Kidney tubule cell (primary cell): Measurements from ENCODE around the gene EFCAB14.
"Not testable (repeated sequence)": the region's sequence is repeated elsewhere in the genome, so short reads cannot be mapped to it uniquely, and the experiment has no call there.

Experiments
- DNase-seq: peaks from one replicate; pipeline ENCODE4 v3.0.0-alpha.2; 2018; ENCODE audit warnings: low spot score

Gene EFCAB14

DNA sequence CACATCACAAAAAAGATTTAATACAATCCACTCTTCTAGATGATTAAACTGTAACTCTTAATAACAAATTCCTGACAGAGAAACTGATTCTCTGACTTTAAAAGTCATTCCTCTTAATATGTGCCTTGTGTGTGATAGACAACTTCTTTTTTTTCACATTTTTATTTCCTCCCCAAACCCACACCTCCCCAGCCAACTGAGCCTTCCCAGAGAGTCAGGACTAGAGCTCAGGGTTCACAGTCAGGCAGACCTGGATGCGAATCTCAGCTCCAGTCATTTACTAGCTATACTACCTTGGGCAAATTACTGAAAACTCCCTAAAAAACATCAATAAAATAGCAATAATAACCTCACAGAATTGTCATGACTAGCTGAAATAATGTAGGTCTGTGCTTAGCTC is 64.9 kb downstream of the EFCAB14 start:
- no peak for DNase-seq

DNA sequence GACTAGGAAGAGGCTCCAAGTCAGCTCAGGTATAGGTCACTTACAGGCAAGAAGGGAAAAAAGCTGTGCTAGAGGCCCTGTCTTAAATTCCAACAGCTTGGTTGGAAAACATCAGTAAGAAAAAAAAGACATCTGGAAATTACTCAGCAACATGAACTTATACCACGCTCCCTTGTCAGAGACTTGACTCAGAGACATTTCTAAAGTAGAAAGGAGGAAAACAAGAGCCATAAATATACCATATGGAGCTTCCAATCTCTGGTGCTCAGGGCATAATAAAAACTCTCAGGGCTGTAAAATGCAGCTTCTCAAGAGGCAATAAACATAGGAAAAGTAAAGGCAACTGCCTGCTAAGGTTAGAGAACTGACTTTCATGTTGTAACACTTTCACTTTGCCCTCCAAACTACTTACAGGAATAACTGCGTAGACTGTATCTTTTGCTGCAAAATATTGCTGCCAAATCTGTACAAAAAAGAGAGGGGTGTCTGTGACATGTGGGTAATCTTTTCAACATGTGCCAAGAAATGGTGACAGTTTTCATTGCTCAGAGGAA is 65.4 kb downstream of the EFCAB14 start:
- DNase-seq = no peak

GRCh38 chr1:46652321-46653100 is 66.4 kb downstream of the EFCAB14 start:
- DNase-seq = no peak

DNA sequence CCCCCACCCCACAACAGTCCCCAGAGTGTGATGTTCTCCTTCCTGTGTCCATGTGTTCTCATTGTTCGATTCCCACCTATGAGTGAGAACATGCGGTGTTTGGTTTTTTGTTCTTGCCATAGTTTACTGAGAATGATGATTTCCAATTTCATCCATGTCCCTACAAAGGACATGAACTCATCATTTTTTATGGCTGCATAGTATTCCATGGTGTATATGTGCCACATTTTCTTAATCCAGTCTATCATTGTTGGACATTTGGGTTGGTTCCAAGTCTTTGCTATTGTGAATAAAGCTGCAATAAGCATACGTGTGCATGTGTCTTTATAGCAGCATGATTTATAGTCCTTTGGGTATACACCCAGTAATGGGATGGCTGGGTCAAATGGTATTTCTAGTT is 67.8 kb downstream of the EFCAB14 start:
- DNase-seq = not testable (repeated sequence)

DNA sequence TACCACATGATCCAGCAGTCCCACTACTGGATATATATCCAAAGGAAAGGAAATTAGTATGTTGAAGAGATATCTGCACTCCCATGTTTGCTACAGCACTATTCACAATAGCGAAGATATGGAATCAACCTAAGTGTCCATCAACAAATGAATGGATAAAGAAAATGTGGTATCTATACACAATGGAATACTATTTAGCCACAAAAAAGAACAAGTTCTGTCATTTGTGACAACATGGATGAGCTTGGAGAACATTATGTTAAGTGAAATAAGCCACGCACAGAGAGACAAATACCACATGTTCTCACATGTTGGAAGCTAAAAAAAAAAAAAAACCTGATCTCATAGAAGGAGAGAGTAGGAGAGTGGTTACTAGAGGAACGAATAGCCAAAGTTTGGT is 68.4 kb downstream of the EFCAB14 start:
- DNase-seq = no peak

DNA sequence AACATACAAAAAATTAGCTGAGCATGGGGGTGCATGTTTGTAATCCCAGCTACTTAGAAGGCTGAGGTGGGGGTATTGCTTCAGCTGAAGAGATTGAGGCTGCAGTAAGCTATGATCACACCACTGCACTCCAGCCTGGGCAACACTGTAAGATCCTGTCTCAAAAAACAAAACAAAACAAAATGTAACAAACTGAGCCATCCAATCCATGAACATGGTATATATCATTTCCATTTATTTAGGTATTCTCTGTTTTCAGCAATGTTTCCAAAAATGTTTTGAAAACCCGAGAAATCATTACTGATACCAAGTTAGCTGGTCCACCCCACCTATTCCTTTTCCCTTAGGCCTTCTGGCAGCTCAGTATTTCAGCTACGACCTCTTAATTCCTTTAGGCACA is 69.2 kb downstream of the EFCAB14 start:
- DNase-seq = no peak

GRCh38 chr1:46647611-46648010 is 71.3 kb downstream of the EFCAB14 start:
- no peak for DNase-seq

DNA sequence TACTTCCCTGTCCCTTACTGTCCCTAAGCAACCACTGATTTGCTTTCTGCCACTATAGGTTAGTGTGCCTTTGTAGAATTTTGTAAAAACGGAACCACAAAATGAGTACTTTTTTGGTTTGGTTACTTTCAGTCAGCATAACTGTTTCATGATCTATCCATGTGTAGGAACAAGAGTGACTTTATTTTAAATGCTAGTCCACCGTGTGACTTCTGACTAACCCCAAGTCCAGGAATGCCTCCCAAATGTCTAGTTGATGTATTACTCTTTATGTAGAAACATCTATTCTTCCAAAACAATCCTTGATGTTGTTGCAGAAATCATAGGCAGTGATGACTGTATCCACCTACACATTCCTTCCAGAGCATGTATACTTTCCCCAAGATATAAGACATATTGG is 72.1 kb downstream of the EFCAB14 start:
- no peak for DNase-seq

GRCh38 chr1:46646331-46646730 is 72.6 kb downstream of the EFCAB14 start:
- no peak for DNase-seq

DNA sequence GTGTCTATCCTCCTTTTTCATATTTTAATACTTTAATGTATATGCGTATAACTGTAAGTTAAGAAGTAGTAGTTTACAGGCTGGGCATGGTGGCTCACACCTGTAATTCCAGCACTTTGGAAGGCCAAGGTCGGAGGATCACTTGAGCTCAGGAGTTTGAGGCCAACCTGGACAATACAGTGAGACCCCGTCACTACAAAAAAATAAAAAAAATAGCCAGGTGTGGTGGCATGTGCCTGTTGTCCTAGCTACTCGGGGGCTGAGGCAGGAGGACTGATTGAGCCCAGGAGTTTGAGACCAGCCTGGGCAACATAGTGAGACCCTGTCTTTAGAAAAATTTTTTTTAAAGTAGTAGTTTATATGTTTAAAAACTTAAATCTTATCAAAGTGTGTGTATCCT is 73.1 kb downstream of the EFCAB14 start:
- DNase-seq = no peak

DNA sequence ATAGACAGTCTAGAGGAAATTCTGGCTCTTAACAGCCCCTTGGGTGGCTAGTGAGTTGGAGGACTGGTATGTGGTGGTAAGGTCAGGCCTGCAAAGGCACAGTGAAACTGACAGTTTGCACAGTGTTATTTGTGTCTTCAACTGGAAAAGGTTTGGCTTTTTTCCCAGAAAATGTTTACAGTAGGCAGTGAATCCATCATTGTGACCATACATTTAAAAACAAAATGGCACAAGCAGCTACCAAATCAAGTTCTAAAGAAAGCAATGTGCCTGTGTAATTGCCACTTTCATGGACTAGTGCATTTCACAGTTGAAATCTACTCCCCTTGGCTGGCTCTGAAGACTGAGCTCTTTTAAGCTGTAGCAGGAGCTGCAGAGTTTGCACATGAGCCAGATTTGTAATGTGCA is 75.5 kb downstream of the EFCAB14 start:
- peak; percentile 85 for DNase-seq

- no peak for DNase-seq
These were observed 76.7 kb downstream of the EFCAB14 start for GRCh38 chr1:46642115-46642680.

DNA sequence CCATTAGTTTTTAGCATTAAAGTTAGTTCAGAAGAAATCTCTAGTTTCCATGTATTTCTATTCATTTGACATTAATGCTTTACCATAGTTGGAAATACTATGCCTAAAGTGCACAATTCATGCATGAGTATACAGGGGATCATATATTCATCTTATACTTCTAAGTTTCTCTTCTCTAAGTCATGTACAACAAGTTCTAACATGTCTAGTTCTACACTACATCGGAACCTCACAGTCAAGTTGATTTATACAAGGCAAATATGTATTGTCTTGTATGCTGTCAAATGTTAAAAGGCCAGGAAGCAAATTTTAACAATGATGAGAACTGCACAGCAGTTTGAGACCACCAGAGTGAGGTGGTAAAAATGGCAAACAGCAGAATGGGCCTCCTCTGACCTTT is 79.4 kb downstream of the EFCAB14 start:
- DNase-seq = no peak

GRCh38 chr1:46638921-46639320 is 80.0 kb downstream of the EFCAB14 start:
- no peak for DNase-seq

DNA sequence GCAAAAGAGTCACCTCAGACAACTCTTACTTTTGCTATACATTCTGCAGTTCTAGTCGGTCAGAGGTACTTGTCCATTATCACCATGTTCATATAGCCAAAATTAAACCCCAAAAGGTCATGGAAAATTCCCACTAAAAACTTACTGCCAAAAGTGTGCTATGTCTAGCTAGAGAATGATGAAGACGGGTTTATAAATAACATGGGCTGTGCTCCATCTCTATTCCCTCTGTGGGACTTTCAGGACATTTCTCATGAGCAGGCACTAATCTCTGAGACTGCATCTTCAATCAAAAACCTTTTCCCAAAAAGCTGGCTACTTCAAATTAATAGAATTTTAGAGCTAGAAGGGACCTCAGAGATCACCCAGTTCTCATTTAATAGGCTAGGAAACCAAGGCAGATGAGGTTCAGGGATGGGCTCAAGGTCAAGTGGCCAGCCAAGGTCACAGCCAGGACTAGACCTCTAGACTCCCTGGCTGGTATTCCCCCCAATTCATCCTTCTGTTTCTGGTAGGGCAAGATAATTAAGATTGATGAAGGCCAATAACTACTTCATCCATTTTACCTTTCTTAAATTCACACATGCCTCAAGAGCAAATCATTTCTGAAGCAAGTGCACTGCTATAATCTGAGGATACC is 81.3 kb downstream of the EFCAB14 start:
- no peak for DNase-seq

GRCh38 chr1:46635205-46635604 is 83.7 kb downstream of the EFCAB14 start:
- no peak for DNase-seq

GRCh38 chr1:46630719-46631118 is 88.2 kb downstream of the EFCAB14 start:
- no peak for DNase-seq
